ENCODE measurements around the gene ZNF407.

The ZNF407 gene

DNA sequence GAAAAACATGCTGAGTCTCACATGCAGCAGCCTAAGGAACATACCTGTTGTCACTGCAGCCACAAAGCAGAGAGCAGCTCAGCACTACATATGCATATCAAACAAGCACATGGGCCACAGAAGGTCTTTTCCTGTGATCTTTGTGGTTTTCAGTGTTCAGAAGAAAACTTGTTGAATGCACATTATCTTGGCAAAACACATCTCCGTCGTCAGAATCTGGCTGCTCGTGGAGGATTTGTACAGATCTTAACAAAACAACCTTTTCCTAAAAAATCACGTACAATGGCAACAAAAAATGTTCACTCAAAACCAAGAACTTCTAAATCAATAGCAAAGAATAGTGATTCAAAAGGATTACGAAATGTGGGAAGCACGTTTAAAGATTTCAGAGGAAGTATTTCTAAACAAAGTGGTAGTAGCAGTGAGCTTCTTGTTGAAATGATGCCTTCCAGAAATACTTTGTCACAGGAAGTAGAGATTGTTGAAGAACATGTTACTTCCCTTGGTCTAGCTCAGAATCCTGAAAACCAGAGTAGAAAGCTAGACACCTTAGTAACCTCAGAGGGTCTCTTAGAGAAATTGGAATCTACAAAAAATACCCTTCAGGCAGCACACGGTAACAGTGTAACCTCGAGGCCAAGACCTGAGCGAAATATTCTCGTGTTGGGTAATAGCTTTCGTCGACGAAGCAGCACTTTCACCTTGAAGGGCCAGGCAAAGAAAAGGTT lies 34.1 kb downstream of the ZNF407 start:
- no peak for DNase-seq

DNA sequence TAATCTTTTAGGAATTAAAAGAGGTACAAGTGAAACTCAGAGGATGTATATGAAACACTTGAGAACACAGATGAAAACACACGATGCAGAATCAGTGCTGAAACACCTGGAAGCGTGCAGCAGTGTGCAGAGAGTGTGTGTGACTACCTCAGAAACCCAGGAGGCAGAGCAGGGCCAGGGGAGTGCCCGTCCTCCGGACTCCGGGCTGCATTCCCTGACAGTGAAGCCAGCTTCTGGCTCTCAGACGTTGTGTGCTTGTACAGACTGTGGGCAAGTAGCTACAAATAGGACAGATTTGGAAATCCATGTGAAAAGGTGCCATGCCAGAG lies 34.6 kb downstream of the ZNF407 start:
- DNase-seq: no peak

DNA sequence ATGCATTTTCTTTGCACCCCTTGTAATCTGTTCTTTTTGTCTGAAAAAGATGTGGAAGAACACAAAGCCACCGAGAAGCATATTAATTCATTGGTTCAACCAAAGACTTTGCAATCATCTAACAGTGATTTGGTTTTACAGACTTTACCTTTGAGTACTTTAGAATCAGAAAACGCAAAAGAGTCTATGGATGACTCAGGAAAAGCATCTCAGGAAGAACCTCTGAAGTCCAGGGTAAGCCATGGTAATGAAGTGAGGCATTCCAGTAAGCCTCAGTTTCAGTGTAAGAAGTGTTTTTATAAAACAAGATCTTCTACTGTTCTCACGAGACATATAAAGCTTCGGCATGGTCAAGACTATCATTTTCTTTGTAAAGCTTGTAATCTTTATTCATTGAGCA lies 35.2 kb downstream of the ZNF407 start:
- DNase-seq: no peak

DNA sequence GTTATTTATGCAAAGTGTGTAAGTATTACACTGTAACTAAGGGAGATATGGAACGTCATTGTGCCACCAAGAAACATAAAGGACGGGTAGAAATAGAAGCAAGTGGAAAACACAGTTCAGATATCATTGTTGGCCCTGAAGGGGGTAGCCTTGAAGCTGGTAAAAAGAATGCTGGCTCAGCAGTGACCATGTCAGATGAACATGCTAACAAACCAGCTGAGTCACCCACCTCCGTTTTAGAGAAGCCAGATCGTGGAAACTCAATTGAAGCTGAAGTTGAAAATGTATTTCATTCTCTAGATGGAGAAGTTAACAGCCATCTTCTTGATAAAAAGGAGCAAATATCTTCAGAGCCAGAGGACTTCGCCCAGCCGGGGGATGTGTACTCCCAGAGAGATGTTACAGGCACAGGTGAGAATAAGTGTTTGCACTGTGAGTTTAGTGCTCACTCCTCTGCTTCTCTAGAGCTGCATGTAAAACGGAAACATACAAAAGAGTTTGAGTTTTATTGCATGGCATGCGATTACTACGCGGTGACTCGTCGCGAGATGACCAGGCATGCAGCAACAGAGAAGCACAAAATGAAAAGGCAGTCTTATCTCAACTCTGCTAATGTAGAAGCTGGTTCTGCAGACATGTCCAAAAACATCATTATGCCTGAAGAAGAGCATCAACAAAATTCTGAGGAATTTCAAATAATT lies 36.1 kb downstream of the ZNF407 start:
- no peak for DNase-seq

DNA sequence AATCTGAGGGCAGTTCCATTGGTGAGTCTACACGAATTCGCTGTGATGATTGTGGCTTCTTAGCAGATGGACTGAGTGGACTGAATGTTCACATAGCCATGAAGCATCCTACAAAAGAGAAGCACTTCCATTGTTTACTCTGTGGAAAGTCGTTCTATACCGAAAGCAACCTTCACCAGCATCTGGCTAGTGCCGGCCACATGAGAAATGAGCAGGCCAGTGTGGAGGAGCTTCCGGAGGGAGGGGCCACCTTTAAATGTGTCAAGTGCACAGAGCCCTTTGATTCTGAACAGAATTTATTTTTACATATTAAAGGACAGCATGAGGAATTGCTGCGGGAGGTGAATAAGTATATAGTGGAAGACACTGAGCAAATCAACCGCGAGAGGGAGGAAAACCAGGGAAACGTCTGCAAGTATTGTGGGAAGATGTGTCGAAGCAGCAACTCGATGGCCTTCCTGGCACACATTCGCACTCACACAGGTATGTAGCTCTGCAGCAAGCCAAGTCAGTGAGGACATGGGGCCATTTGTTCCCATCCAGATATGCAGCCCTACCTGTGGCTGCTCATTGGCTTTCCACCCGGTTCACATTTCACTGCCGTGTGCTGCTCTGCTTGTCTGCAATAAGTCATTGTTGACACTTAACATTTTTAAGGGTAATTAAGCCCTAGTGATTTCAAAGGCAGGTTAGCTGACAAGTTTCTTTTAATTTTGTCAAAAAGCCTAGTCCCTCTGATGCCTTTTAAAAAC lies 37.7 kb downstream of the ZNF407 start:
- no peak for DNase-seq

DNA sequence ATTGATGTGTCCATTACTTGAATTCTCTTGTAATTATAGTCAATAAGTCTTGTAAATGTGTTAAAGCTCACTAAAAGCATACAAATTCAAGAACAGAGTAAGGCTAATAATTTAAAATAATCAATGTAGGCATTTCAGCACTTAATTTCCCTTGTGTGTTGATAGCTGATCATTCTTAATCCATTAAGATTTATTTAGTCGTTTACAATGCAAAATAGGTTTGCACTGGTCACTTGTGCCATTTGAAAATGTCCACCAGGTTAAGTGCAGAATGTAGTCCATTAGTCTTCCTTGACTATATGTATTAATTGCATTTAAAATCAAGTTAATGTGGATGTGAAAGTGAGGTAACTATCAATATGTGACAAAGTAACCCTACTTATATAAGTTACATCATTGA lies 39.4 kb downstream of the ZNF407 start:
- DNase-seq: no peak

DNA sequence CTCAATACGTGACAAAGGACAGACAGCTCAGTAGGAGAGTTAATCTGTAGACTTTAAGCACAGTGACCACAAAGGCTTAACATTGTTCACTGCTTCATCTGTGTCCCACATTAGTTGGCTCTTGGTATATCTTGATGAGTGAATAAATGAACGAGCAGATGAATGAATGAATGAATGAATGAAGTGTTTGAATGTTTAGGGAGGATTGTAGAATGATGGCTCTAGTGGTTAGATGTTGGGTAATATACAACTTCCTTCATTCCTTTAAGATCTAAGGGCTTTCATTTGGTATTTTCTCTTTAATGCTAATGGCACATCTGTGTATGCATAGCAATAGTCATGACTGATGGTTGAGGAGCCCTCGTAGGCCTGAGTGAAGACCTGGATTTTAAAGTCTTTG lies 40.5 kb downstream of the ZNF407 start:
- no peak for DNase-seq

DNA sequence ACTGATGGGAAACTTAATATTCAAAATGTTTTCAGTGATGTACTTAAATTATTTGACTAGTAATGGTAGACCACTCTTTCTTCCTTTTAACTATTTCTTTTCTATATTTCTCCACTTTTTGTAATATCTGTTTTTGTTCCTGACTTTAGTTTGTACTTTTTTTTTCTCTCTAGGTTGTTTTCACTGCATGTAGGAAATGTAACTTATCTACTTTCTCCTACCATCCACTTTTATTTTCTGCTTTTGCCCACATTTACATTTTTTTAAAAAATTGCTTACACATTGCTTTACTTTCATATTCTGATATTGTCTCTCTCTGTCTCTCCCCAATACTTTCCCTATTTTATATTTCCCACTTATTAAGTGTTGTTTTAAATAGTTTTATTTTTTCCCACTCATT lies 47.0 kb downstream of the ZNF407 start:
- DNase-seq: no peak

DNA sequence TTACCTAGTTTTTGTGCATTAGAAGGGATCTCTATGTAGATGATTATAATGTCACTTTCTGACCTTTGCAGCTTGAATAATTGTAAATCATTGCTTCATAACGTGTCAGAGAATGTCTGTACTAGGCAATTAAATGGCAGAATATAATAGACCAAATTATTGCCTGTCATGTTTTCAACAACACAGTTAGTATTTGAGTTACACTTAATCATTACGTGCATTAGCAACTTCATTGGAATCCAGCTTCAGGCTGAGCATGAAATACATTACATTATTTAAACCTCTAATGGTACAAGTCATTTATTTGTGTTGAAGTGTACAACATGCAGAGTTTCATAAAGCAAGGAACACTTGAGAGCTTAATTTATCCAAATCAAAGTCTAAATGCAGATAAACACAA lies 48.0 kb downstream of the ZNF407 start:
- DNase-seq: no peak

DNA sequence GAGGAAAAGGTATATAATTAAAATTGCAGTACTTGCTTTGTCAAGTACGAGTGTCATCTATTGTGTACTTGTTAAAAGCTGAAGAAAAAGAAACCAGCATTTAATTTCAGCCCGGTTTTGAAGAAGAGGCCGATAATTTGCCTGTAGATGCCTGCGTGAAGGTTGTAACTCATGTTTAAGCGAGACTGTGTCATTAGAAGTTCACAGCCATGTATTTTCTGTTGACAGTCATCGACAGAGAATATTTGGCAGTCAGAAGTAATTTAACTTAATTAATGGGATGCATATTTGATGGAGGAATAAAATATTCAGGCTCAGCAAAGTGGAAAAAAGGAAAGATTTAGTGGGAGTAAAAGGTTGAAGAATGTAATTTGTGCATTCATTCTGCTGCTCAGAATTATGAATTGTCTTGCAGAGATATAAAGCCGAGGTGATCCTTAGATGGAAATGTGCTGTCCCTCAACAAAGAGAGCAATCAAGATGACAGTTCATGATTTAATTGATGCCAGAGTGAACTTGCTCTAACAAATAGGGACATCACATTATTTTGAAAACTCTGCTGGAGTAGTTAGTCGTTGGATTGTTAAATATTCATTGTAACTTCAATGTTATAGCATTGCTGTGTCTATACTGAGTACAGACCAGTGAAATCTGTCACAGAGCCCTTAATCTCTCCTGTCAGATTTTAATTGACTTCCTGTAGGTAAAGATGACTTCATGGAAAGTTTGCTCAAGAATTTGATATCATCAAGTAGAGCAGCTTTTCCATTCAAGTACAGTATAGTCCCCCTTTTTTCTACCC lies 53.9 kb downstream of the ZNF407 start:
- no peak for DNase-seq

DNA sequence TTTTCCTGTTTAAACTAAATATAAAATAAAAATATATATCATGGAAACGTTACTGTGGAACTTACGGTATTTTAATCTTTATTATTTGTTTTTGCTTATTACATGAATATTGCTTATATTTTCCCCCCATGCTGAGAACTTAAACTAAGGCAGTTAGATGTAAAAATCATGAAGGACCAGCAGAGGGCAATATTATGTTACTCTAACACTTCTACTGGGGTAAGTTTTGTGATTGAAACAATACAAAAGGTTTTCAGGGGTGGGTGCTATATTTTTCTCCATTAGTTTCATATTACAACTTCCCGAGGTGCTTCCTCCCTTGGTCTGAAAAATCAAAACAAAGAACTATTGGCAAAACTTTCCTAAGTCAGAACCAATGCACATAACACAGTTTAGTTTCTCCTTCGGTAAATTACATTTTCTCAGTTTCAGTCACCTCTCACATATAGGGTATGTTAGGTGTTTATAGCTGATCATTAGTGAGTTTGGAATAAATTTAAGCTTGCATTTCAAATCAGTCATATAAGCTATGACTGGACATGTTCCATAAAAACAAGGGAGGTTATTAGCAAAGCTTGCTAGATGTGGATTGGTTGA lies 54.8 kb downstream of the ZNF407 start:
- no peak for DNase-seq

DNA sequence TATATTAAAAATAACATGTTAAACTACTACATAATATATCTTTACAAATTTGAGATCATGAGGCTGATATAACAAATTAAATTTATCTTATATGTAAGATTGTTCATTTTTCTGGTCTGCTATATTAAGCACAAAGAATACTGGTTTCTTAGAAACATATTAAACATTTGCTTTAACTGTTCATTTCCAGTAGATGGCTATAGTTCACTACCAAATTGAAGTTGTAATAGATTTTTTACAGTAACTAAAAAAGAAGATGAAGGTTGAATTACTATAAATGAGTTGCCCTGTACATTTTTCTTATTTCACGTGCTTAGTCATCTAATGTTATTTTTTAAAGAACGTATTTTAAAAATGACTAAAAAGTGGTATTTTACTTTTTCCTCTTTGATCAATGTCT lies 57.0 kb downstream of the ZNF407 start:
- DNase-seq: no peak

DNA sequence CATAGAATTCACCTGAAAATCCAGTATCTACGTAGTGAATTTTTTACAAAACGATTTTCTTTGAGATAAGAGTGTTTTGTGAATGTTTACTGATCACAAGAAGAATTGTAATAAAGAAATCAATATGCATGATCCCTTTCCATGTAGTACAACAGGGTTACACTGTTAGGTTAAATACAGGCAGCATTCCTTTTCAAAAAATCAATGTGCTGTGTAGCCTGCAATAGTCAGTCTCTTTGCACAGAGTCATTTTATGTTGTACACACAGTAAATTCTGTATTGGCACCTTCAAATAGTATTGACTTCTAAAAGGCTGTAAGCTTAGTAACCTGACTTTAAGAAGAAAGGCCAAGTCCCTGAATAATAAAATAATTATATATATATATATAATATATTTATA lies 63.3 kb downstream of the ZNF407 start:
- no peak for DNase-seq

DNA sequence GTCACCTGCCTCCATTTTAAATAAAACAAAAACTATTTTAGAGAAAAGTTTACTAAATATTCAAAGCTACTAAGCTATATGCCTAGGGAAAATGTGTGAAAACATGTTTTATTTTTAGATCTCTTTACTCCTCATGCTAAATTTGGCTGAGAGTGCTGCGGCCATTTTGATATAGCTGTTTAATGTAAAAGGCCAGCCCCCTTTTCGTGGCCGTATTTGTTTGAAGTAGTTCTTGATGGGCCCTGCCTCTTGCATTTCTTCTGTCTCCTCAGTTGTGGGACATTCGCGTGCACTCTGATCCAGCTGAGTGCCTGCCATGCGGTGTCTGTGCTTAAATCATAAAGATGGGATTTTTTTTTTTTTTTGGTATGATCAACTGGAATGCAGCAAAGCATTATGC lies 64.0 kb downstream of the ZNF407 start:
- DNase-seq: no peak

DNA sequence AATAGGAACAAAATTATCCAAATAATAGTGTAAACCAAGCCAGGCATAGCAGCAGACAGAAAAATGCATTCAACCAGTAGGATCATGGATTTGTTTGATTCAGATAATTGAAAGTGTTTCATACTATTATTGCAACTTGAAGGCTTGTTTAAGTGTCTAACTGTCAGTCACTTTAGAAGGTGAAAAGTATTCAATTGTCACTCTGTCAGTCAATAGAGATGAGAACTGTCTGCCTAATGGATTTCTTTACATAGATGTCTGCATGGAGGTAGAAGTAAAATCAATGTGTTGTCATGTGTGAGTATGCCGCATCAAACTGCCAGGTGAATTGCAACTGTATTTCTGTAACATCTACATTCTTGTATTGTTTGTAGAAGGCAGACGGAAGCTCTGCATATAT lies 65.0 kb downstream of the ZNF407 start:
- DNase-seq: no peak

DNA sequence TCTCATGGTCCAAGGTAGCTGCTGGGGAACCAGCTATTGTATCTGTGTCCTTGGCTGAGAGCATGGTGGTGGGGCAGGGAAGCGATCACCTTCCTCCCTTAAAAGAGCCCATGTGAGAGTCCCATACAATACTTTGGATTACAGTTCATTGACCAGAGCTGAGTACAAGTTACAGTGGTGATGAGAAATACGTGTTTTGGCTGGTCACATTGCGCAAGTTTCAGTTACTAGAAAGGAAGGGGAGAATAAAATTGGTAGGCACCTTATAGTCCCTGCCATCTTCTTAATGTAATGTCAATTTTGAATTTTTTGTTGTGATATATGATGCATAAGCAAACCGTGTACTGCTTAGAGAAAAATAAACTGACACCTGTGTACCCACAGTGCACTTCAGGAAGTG lies 67.7 kb downstream of the ZNF407 start:
- DNase-seq: no peak

DNA sequence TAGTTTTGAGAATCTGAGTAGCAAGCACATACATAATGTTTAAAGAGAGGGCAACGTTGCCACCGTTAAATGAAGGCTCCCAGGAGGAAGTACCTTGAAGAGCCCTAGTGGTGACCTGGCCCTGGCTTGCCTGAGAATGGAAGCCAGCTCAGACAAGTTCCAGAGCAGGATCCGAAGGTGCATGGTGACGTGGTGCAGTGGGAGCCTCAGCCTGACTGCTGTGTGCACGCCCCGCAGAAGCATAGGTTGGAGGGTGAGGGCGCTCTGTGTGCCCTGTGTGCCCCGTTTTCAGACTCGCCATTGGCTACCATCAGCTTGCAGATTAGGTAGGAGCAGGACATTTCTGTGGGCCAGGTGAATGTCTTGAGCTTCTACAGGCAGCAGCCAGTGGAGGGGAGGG lies 68.2 kb downstream of the ZNF407 start:
- DNase-seq: no peak

DNA sequence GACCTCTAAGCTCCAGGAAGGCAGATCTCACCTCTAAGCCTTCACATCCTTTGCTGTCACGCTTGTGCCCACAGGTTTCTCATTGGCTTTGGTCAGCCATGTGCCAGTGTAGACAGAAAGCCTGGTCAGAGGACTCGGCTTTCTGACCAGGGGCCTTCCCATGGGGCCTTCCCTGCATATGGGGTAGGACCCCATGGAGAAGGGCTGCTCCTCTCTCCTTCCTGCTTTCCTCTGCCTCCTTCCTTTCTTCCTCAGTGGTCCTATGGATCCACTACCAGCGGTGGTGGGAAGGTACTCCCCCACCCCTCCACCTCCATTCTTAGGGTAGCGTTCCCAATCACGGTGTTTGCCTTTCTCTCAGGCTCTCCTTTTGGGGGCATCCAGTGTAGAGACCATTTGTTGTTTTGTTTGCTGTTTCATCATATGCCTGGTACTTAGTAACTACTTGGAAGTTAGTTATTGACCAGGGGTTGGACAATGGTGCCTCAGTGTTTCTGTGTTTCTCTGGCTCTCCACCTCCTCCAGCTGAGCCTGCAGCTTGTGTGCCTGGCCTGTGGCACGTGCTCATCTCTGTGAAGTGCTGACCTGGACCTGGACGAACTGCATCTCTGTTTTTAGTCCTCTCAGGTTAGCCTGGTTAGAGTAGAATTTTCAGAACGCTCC lies 71.6 kb downstream of the ZNF407 start:
- DNase-seq: no peak

DNA sequence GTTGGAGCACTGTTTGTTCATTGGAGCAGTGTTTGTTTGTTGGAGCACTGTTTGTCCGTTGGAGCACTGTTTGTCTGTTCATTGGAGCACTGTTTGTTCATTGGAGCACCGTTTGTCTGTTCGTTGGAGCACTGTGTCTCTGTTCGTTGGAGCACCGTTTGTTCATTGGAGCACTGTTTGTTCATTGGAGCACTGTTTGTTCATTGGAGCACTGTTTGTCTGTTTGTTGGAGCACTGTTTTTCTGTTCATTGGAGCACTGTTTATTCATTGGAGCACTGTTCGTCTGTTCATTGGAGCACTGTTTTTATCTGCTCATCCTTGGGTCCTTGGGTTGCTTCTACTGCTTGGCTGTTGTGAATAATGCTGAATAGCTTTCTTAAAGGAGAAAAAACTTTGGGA lies 74.7 kb downstream of the ZNF407 start:
- DNase-seq: no peak

DNA sequence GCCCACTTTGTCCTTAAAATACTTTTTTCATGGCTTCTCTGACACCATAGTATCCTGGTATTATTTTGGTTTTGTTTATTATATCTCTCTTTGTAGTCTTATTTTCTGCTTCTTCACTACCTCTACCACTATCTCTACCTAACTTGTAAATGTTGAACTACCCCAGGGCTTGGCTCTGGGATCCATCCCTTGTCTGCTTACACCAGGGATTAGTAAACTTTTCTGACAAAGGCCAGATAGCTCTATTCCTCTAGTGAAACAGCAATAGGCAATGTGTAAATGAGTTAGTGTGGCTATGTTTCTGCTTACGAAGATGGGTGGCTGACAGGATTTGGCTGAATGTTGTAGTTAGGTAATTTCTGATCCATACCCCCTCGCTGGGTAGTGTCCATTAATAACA lies 76.8 kb downstream of the ZNF407 start:
- no peak for DNase-seq

DNA sequence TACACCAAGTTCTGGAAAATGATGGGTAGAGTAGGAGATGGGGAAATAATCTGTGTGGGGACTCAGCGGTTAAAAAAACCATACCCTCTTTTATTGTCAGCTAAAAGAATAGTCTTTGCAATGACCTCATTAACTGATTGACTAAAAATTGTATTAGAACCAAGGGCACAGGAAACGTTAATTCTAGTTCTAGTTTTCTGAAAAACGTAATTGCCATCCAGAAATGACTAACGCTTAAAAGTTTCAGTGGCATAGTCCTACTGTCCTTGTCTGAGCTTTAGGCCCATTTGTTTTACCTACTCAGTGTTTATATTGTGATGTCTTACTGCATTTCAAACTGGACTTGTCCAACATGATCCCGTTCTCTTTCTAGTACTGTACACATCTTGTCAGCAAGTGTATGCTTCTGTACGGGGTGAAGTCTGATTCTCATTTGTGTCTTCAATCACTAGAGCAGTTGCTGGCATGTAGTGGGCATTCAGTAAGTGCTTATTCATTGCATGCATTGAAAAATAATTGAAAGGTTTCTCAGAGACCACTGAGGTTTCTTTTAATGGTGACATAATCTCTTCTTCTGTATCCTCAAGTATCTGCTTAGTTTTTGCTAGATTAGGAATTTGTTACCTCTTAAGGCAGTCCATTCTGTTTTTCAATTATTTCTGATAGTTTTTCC lies 81.5 kb downstream of the ZNF407 start:
- no peak for DNase-seq

DNA sequence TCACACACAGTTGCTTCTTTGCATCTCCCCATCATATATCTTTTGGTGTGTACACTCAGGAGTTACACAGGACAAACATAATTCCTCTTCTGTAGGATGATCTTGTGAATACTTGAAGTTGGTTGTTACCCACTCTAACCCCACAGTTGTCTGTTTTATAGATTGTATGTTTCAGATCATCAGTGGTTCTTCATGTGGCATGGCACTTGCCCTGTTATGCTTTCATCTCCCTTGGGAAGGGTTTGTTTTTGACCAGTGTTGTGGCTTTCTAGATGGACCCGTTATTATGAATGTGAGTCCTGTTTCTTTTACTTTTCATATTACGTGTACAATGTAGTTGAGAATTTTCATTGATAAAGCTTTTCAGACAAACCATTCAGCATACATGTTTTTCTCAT lies 82.0 kb downstream of the ZNF407 start:
- no peak for DNase-seq

Data from activated CD4-positive, alpha-beta T cell treated with anti-CD3 and anti-CD28 coated beads, Interleukin-2, amount 50 U/mL, for 4 hours (primary cell).